AG04450 (cell line): Measurements from ENCODE around the gene CCSER1. TPM values are rescaled to one million over a fixed set of nuclear protein-coding genes. Genes with fewer than 3 reads are reported as not detected.

Experiments
- CTCF ChIA-PET: fragments of 300-600, 350-600 bp; formaldehyde crosslinking; extraction: SDS; loops from one replicate; lab custom pipeline; 2022; ENCODE audit warnings: antibody characterized with exemption, inconsistent platforms; lab: Charles Lee
- POLR2A ChIA-PET: fragments of 350-600 bp; formaldehyde crosslinking; extraction: SDS; loops from one replicate; lab custom pipeline; 2021; ENCODE audit warnings: antibody characterized with exemption, inconsistent platforms; lab: Yijun Ruan, JAX
- DNase-seq: peaks from one replicate; pipeline ENCODE4 v3.0.0-alpha.2; 2011; ENCODE audit warnings: low read depth, low spot score
- H3K27ac ChIP-seq: one replicate; pipeline ENCODE4 v1.5.1; 2012; ENCODE audit warnings: low read depth, low read length, control low read depth
- H3K27me3 ChIP-seq: one replicate; pipeline ENCODE4 v1.6.0; 2012; ENCODE audit warnings: low read length; ENCODE audit not compliant: control insufficient read depth, insufficient read depth
- H3K4me3 ChIP-seq: 2 replicates; pipeline ENCODE4 v1.5.1; 2011; ENCODE audit warnings: mild to moderate bottlenecking, low read depth, low read length, control low read depth
- H3K9me3 ChIP-seq: 2 replicates; pipeline ENCODE4 v1.5.1; 2012; ENCODE audit warnings: low read length; ENCODE audit not compliant: control insufficient read depth, insufficient read depth
- CTCF ChIP-seq: IDR thresholded peaks from 2 replicates; pipeline ENCODE4 v1.5.1; 2011; ENCODE audit warnings: low read depth, low read length, control low read depth, inconsistent platforms
- polyA plus RNA-seq: library from polyadenylated mRNA; depleted of rRNA; stranded (reverse); fragments of >200 nt; gene quantifications from 2 replicates; pipeline ENCODE4 v1.2.3, GENCODE V29; 2011

Gene CCSER1
- polyA plus RNA-seq, 1 experiment = not detected

- ChIA-PET POLR2A (no interaction called here), CTCF (no interaction called here)
- Histone ChIP-seq H3K27me3 (no peaks in the 10 kb centered on the region), H3K27ac (no peak overlapping the region), H3K4me3 (no peak overlapping the region), H3K9me3 (peaks cover 11% of the 10 kb centered on the region; the same call in 1 of the 2 replicates)
- no peak for DNase-seq
- TF ChIP-seq CTCF = no peak
Observed at GRCh38 chr4:91284480-91284879, 1157.3 kb downstream of the CCSER1 start.

GRCh38 chr4:91285487-91285886, 1158.3 kb downstream of the CCSER1 start:
- CTCF ChIA-PET = no interaction called here
- DNase-seq = no peak
- H3K4me3 ChIP-seq = no peak overlapping the region
- H3K27me3 ChIP-seq = no peaks in the 10 kb centered on the region
- H3K27ac ChIP-seq = no peak overlapping the region
- no peak for TF ChIP-seq CTCF
- peaks cover 5% of the 10 kb centered on the region; the same call in 1 of the 2 replicates for H3K9me3 ChIP-seq
- POLR2A ChIA-PET = no interaction called here

- H3K9me3 ChIP-seq = peaks cover 2% of the 10 kb centered on the region; the same call in 1 of the 2 replicates
- ChIA-PET CTCF (no interaction called here), POLR2A (no interaction called here)
- H3K27ac ChIP-seq = no peak overlapping the region
- no peak overlapping the region for H3K4me3 ChIP-seq
- no peak for DNase-seq
- TF ChIP-seq CTCF = no peak
- no peaks in the 10 kb centered on the region for H3K27me3 ChIP-seq
Observed at GRCh38 chr4:91288702-91289311, 1161.6 kb downstream of the CCSER1 start.

GRCh38 chr4:91298156-91298700, 1171.0 kb downstream of the CCSER1 start:
- POLR2A ChIA-PET = no interaction called here
- no peak overlapping the region for H3K27ac ChIP-seq
- H3K27me3 ChIP-seq = no peaks in the 10 kb centered on the region
- TF ChIP-seq CTCF = no peak
- CTCF ChIA-PET = no interaction called here
- DNase-seq = no peak
- peaks cover 3% of the 10 kb centered on the region; the same call in 1 of the 2 replicates for H3K9me3 ChIP-seq
- H3K4me3 ChIP-seq = no peak overlapping the region

- TF ChIP-seq CTCF = no peak
- DNase-seq = no peak
- Histone ChIP-seq H3K27me3 (no peaks in the 10 kb centered on the region), H3K9me3 (peaks cover 6% of the 10 kb centered on the region; the same call in 1 of the 2 replicates), H3K4me3 (no peak overlapping the region), H3K27ac (no peak overlapping the region)
- CTCF ChIA-PET = no interaction called here
- POLR2A ChIA-PET = no interaction called here
Observed at GRCh38 chr4:91298824-91299223, 1171.6 kb downstream of the CCSER1 start.
